Effector memory CD4-positive, alpha-beta T cell (primary cell): ENCODE measurements around the gene IFITM2.
A peak's percentile ranks its signal among the peaks of the same experiment; 100 is the strongest.
"Not testable (repeated sequence)": the region's sequence is repeated elsewhere in the genome, so short reads cannot be mapped to it uniquely, and the experiment has no call there.

Experiments used
- DNase-seq, 3 donors: peaks; one replicate each; pipeline ENCODE4 v3.0.0-alpha.2; 2020
- H3K27ac ChIP-seq: 2 replicates; pipeline ENCODE4 v1.7.0; 2013; ENCODE audit warnings: mild to moderate bottlenecking, low read length, moderate library complexity; ENCODE audit not compliant: insufficient read depth, poor library complexity, severe bottlenecking
- H3K27me3 ChIP-seq: replicated peaks from 2 replicates; pipeline ENCODE4 v1.7.0; 2013; ENCODE audit warnings: mild to moderate bottlenecking, low read length; ENCODE audit not compliant: insufficient read depth, control insufficient read depth, poor library complexity, severe bottlenecking
- H3K36me3 ChIP-seq: 2 replicates; pipeline ENCODE4 v1.7.0; 2013; ENCODE audit warnings: mild to moderate bottlenecking, low read length, moderate library complexity; ENCODE audit not compliant: control insufficient read depth, insufficient read depth
- H3K4me1 ChIP-seq: 2 replicates; pipeline ENCODE4 v1.7.0; 2013; ENCODE audit warnings: low read length, mild to moderate bottlenecking; ENCODE audit not compliant: control insufficient read depth, insufficient read depth, poor library complexity, severe bottlenecking
- H3K4me3 ChIP-seq: 2 replicates; pipeline ENCODE4 v1.7.0; 2013; ENCODE audit warnings: low read length, low read depth, mild to moderate bottlenecking; ENCODE audit not compliant: insufficient read depth, poor library complexity, severe bottlenecking
- H3K9me3 ChIP-seq: 2 replicates; pipeline ENCODE4 v1.7.0; 2013; ENCODE audit warnings: mild to moderate bottlenecking, low read length, moderate library complexity; ENCODE audit not compliant: control insufficient read depth

The IFITM2 gene

DNA sequence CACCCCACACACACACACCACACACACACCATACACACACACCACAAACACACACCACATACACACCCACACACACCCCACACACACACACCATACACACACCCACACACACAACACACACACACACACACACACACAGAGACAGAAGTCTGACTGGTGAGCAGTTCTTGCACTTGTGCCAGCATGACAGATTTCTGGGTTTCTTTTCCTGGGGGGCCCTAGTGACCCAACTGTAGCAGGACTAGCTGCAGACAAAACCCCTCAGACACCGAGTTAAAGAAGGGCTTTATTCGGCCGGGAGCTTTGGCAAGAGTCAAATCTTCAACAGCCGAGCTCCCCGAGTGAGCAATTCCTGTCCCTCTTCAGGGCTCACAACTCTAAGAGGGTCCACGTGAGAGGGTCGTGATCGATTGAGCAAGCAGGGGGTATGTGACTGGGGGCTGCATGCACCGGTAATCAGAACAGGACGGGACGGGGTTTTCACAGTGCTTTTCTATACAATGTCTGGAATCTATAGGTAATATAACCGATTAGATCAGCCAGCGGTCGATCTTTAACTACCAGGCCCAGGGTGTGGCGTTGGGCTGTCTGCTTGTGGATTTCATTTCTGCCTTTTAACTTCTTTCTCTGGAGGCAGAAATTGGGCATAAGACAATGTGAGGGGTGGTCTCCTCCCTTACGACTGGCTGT is 42.6 kb downstream of the IFITM2 start:
- not testable (repeated sequence) for DNase-seq, H3K27ac ChIP-seq, H3K36me3 ChIP-seq, H3K9me3 ChIP-seq, H3K4me1 ChIP-seq, H3K4me3 ChIP-seq, H3K27me3 ChIP-seq

DNA sequence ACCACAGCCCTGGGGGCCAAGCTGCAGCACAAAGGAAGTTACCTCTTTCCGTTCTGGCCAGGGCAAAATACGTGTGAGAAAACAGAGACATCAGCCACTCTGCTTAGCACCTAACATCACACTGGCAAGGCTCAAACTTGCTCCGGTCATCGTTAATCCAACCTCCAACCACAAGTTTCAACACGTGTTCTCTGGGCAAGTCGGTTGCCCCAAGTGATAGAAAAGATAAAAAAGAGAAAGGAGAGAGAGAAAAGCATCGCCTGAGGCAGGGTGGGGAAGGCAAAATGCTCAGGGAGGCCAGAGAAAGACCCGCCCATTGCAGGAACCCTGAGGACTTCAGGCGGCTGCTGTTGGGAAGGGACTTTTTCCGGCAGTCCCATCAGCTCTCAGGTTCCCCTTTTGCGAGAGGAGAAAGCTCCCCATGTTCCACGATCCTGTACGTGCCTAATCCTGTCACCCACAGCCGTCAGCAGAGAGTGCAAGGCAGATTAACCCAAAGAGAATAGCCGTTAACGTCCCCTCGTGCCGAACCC is 43.2 kb downstream of the IFITM2 start:
- Histone ChIP-seq H3K27me3 (no peaks in the 10 kb centered on the region), H3K4me3 (no peak overlapping the region), H3K36me3 (no peaks in the 10 kb centered on the region), H3K27ac (no peak overlapping the region), H3K9me3 (no peaks in the 10 kb centered on the region), H3K4me1 (peaks cover 8% of the 10 kb centered on the region)
- DNase-seq: no peak

DNA sequence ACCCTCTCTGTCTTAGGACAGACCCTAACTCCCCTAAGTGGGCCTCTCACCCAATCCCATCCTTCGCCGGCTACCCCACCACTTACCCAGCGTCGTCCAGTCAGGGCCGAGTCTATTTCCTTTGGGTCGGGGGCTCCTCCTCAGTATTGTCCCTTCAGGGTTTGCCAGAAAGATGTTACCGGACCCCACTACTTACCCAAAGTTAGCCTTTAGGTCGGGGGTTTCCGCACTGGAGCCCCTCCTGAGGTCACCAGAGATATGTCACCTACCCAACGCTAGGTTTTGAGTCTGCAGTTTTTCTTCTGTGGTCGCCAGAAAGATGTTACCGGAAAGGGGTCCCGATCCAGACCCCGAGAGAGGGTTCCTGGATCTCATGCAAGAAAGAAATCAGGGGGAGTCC is 43.8 kb downstream of the IFITM2 start:
- no peaks in the 10 kb centered on the region for H3K9me3 ChIP-seq
- DNase-seq: no peak
- no peak overlapping the region for H3K4me3 ChIP-seq
- H3K27me3 ChIP-seq: no peaks in the 10 kb centered on the region
- peaks cover 10% of the 10 kb centered on the region for H3K4me1 ChIP-seq
- no peak overlapping the region for H3K27ac ChIP-seq
- no peaks in the 10 kb centered on the region for H3K36me3 ChIP-seq

DNA sequence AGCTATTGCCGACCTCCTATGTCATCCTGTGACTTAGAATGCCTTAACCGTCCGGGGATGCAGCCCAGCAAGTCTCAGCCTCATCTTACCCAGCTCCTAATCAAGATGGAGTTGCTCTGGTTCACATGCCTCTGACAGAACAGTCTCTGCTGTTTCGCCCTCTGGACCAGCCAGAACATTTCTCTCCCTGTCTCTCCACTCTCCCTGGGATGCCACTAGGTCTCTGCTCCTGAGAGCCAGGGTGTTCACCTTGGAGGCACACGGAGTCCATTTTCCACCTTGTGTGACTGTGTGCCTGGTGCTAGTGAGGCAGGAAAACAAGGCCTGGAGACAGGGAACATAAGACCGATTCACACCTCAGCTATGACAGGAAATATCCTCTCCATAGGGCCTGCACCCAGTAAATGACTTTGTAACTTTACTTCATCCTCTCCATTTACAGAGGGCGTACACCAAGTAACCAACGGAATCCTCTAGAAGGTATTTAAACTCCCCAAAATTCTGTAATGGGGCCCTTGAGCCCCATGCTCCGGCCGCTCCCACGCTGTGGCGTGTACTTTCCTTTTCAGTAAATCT is 44.9 kb downstream of the IFITM2 start:
- Histone ChIP-seq H3K4me1 (peaks cover 10% of the 10 kb centered on the region), H3K36me3 (no peaks in the 10 kb centered on the region), H3K27me3 (no peaks in the 10 kb centered on the region), H3K27ac (no peak overlapping the region), H3K9me3 (no peaks in the 10 kb centered on the region), H3K4me3 (no peak overlapping the region)
- no peak for DNase-seq

DNA sequence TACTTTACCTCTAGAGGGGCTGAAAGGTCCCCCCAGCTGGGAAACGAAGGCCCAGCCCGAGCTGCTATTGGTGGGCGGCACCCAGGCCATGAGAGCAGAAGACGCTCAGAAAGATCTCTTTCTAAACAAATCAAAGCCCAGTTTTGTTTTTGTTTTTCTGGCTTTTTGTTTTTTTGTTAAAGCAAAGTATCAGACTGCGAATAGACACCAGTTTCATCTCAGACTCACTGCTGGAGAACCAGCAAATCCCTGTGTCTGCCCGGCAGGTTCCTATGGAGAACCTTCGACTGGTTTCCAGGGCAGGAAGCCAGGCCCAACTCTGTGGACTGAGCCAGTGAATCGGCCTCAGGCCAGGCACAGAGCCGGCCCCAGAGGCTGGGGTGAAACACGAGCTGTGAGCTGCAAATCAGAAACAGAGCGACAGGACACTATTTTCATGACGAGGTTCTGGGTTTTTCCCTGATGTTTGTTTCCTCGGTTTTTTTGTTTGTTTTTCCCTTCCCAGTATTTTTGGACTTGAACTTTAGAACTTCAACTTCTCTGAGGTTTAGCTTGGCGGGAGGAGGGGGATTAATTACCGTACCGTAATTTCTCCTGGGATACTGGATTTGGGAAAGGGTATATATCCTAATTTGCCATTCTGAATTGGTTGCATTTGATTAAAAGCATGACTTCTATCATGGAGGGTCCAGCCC is 45.7 kb downstream of the IFITM2 start:
- H3K36me3 ChIP-seq: no peaks in the 10 kb centered on the region
- no peaks in the 10 kb centered on the region for H3K27me3 ChIP-seq
- no peak overlapping the region for H3K27ac ChIP-seq
- no peak overlapping the region for H3K4me3 ChIP-seq
- DNase-seq: no peak
- no peaks in the 10 kb centered on the region for H3K9me3 ChIP-seq
- H3K4me1 ChIP-seq: peaks cover 10% of the 10 kb centered on the region

DNA sequence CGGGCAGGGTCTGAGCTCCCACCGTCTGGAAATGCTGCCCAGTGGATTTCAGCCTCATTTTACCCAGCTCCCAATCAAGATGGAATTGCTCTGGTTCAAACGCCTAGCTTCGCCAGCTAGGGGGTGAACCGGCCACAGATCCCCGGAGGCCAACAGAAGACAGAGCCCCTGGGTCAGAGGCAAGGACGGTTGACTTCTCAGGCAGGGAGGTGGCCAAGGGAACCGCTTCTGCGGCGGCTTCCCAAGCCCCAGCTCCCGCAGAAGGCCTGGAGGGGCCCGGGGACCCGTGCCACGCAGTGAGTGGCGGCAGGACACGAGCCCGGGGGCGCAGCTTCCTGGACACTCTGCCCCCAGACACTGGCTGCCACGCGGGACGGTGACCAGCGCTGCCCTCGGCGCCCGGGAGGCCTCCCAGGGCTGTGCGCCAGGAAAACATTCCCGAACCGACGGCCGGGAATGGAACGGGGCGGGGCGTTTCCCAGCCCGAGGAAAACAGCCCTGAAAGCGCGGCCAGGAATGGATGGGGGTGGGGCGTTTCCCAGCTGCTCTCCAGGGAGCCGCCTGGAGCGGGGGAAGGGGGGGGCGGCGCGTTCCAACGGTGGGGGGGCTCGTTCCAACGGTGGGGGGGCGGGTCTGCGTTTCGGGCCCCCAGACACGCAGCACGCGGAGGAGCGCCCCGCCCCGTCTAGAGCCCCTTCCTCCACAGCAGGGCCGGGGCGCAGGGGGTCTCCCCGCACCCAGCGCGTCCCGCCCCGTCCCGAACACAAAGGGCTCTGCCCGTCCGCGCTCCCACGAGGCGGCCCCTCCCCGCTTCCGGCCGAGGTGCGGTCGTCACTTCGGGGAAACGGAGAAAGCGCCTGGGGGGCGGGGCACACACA is 48.2 kb downstream of the IFITM2 start:
- H3K27ac ChIP-seq: peak overlapping the region; percentile 91
- H3K4me1 ChIP-seq: peaks cover 10% of the 10 kb centered on the region
- no peaks in the 10 kb centered on the region for H3K36me3 ChIP-seq
- no peaks in the 10 kb centered on the region for H3K9me3 ChIP-seq
- H3K27me3 ChIP-seq: no peaks in the 10 kb centered on the region
- peak overlapping the region; percentile 48 for H3K4me3 ChIP-seq
- DNase-seq: peak; percentile 75 to 80 (median 77)

DNA sequence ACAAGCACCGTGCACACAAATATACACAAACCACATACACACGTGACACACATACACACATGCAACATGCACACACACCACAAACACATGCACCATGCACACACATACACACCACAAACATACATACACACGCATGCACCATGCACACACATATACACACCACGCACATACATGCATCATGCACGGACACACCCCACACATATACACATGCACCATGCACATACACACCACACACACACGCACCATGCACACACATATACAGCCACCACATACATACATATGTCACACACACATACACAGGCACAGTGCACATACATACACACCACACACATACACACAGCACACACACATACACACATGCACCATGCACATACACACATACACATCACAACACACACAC is 49.0 kb downstream of the IFITM2 start:
- peaks cover 10% of the 10 kb centered on the region for H3K4me1 ChIP-seq
- DNase-seq: no peak
- H3K4me3 ChIP-seq: no peak overlapping the region
- no peak overlapping the region for H3K27ac ChIP-seq
- no peaks in the 10 kb centered on the region for H3K27me3 ChIP-seq
- no peaks in the 10 kb centered on the region for H3K9me3 ChIP-seq
- no peaks in the 10 kb centered on the region for H3K36me3 ChIP-seq

DNA sequence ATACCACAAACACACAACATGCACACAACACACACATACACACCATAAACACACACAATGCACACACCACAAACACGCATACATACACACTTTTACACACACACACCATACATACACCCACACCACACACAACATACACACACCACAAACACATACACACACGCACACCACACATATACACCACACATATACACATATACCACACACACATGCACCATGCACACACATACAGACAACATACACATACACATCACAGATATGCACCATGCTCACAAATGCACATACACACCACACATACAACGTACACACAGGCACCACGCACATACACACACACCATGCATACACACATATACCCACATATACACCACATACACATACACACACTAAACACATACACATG is 50.0 kb downstream of the IFITM2 start:
- Histone ChIP-seq H3K4me3 (no peak overlapping the region), H3K27ac (no peak overlapping the region), H3K27me3 (no peaks in the 10 kb centered on the region), H3K36me3 (no peaks in the 10 kb centered on the region), H3K4me1 (peaks cover 10% of the 10 kb centered on the region), H3K9me3 (no peaks in the 10 kb centered on the region)
- no peak for DNase-seq

DNA sequence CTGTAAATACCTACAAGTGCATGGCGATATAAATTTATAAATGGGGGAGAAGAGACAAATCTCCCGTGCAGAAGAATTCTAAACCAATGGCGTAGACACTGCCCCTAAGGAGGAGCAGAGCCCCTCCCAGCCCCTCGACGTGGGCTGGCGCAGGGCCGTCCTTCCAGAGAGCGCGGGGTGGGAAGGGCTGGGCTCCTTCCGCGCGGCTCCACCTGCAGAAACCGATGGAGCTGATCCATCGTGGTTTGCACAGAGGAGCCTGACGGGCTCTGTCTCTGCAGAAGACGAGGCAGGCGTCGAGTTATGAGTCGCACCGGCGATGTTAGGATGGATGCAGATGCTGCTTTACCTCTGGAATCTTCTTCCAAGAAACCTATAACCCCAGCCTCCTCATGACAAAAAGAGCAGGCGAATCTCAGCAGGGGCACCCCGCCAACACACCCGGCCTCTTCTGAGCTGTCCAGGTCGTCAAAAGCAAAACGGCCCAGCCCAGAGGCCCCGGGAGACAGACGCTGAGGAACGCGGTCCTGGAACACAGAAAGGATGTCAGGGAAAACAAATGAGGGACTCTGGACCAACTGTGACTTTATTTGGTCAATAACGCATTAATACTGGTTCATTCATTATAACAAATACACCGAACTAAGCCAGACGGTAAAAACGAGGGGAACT is 50.6 kb downstream of the IFITM2 start:
- H3K27me3 ChIP-seq: no peaks in the 10 kb centered on the region
- no peaks in the 10 kb centered on the region for H3K36me3 ChIP-seq
- H3K27ac ChIP-seq: no peak overlapping the region
- H3K9me3 ChIP-seq: no peaks in the 10 kb centered on the region
- no peak overlapping the region for H3K4me3 ChIP-seq
- H3K4me1 ChIP-seq: peaks cover 10% of the 10 kb centered on the region
- DNase-seq: no peak
